ENCODE measurements around the gene ZNF595. TPM values are rescaled to one million over a fixed set of nuclear protein-coding genes. Genes with fewer than 3 reads are reported as not detected.
"Not testable (repeated sequence)": the region's sequence is repeated elsewhere in the genome, so short reads cannot be mapped to it uniquely, and the experiment has no call there.

Gene ZNF595
- total RNA-seq, 1 donor from 2014 or later = 37.1 TPM

- no peak for DNase-seq (ENCODE audit: low spot score)
Observed at GRCh38 chr4:85951-86350, 32.8 kb downstream of the ZNF595 start.

- DNase-seq (ENCODE audit: low spot score) = not testable (repeated sequence)
Observed at GRCh38 chr4:86559-87324, 33.6 kb downstream of the ZNF595 start.

- no peak for DNase-seq (ENCODE audit: low spot score)
Observed at GRCh38 chr4:98386-98785, 45.3 kb downstream of the ZNF595 start.

GRCh38 chr4:99863-100262 is 46.7 kb downstream of the ZNF595 start:
- DNase-seq (ENCODE audit: low spot score) = no peak

GRCh38 chr4:107083-107443 is 53.9 kb downstream of the ZNF595 start:
- DNase-seq (ENCODE audit: low spot score) = no peak

GRCh38 chr4:107444-108429 is 54.6 kb downstream of the ZNF595 start:
- no peak for DNase-seq (ENCODE audit: low spot score)

- no peak for DNase-seq (ENCODE audit: low spot score)
Observed at GRCh38 chr4:112771-113170, 59.6 kb downstream of the ZNF595 start.

GRCh38 chr4:113732-114131 is 60.6 kb downstream of the ZNF595 start:
- DNase-seq (ENCODE audit: low spot score) = no peak

- DNase-seq (ENCODE audit: low spot score) = no peak
Observed at GRCh38 chr4:114149-114548, 61.0 kb downstream of the ZNF595 start.

GRCh38 chr4:116499-116898 is 63.4 kb downstream of the ZNF595 start:
- no peak for DNase-seq (ENCODE audit: low spot score)

GRCh38 chr4:120616-121015 is 67.5 kb downstream of the ZNF595 start:
- DNase-seq (ENCODE audit: low spot score) = no peak

- no peak for DNase-seq (ENCODE audit: low spot score)
Observed at GRCh38 chr4:121408-122084, 68.4 kb downstream of the ZNF595 start.

GRCh38 chr4:123922-124274 is 70.8 kb downstream of the ZNF595 start:
- DNase-seq (ENCODE audit: low spot score) = not testable (repeated sequence)

GRCh38 chr4:124275-125081 is 71.4 kb downstream of the ZNF595 start, which contains the start of gene ZNF718:
TSS of gene ZNF718 (plus strand) at chr4:124501. CDS start at chr4:124671, 170 bp downstream.
- peak; percentile 98 for DNase-seq (ENCODE audit: low spot score)

- peak; percentile 5 for DNase-seq (ENCODE audit: low spot score)
Observed at GRCh38 chr4:125091-125771, 72.1 kb downstream of the ZNF595 start.

GRCh38 chr4:125833-126232 is 72.7 kb downstream of the ZNF595 start:
- DNase-seq (ENCODE audit: low spot score) = no peak

- DNase-seq (ENCODE audit: low spot score) = no peak
Observed at GRCh38 chr4:132483-132882, 79.4 kb downstream of the ZNF595 start.

Data from umbilical cord (tissue), 2 donors.